H1 (cell line): ENCODE results near the gene CA5A. TPM values are rescaled to one million over a fixed set of nuclear protein-coding genes. Genes with fewer than 3 reads are reported as not detected.
A peak's percentile ranks its signal among the peaks of the same experiment; 100 is the strongest.

Source experiments
- CTCF ChIA-PET: fragments of 300-600 bp; sonication (Branson Sonifier 250); formaldehyde crosslinking; loops from one replicate; lab custom pipeline; 2021; ENCODE audit not compliant: partially characterized antibody; lab: Charles Lee
- POLR2A ChIA-PET: fragments of 300-600 bp; sonication (Branson Sonifier 250); formaldehyde crosslinking; loops from one replicate; lab custom pipeline; 2021; ENCODE audit warnings: inconsistent platforms; ENCODE audit not compliant: partially characterized antibody; lab: Charles Lee
- DNase-seq, 2 experiments: peaks; one replicate each; pipeline versions ENCODE4 v3.0.0 to v3.0.0-alpha.2; 2010 to 2022; ENCODE audit warnings: low spot score in 2 of 2, low read depth in 1 of 2, mixed read lengths in 1 of 2
- FAIRE-seq: peaks from 2 replicates; lab custom pipeline; 2011; peaks lifted over from hg19 to GRCh38; lab: Jason Lieb, UNC
- H2AFZ ChIP-seq: 2 replicates; pipeline ENCODE4 v1.8.1; 2012; ENCODE audit warnings: low read length, inconsistent platforms
- H2AK5ac ChIP-seq: 2 replicates; pipeline ENCODE4 v1.6.1; 2013; ENCODE audit warnings: low read depth, low read length
- H2BK120ac ChIP-seq: replicated peaks from 2 replicates; pipeline ENCODE3; 2013; ENCODE audit warnings: low read depth, low read length, inconsistent platforms
- H2BK12ac ChIP-seq: 2 replicates; pipeline ENCODE4 v1.6.1; 2013; ENCODE audit warnings: low read depth, low read length
- H2BK15ac ChIP-seq: 2 replicates; pipeline ENCODE4 v1.6.1; 2013; ENCODE audit warnings: low read length
- H2BK20ac ChIP-seq: 2 replicates; pipeline ENCODE4 v1.6.1; 2013; ENCODE audit warnings: low read length
- H2BK5ac ChIP-seq: 2 replicates; pipeline ENCODE4 v1.6.1; 2013; ENCODE audit warnings: low read depth, low read length
- H3K14ac ChIP-seq: 2 replicates; pipeline ENCODE4 v1.6.1; 2013; ENCODE audit warnings: inconsistent platforms; ENCODE audit not compliant: insufficient read length
- H3K18ac ChIP-seq: 2 replicates; pipeline ENCODE4 v1.6.1; 2013; ENCODE audit warnings: low read length; ENCODE audit errors: extremely low read depth
- H3K23ac ChIP-seq: 2 replicates; pipeline ENCODE4 v1.6.1; 2013; ENCODE audit warnings: inconsistent platforms; ENCODE audit not compliant: insufficient read length
- H3K23me2 ChIP-seq: 2 replicates; pipeline ENCODE4 v1.6.1; 2013; ENCODE audit warnings: low read depth, low read length
- H3K27ac ChIP-seq: 2 replicates; pipeline ENCODE4 v1.6.1; 2011; ENCODE audit warnings: low read depth, low read length, inconsistent platforms
- H3K27me3 ChIP-seq, 4 experiments: replicated peaks in 1 of 4; 1 replicate in 1 of 4; 2 replicates in 3 of 4; pipeline versions ENCODE4 v1.6.1 to v1.8.1; 2011 to 2013; ENCODE audit warnings: low read length in 3 of 4, mild to moderate bottlenecking in 3 of 4, inconsistent platforms in 2 of 4, mixed read lengths in 2 of 4, moderate library complexity in 1 of 4; ENCODE audit not compliant: control insufficient read depth in 3 of 4, insufficient read depth in 3 of 4; ENCODE audit errors: extremely low read depth in 1 of 4
- H3K36me3 ChIP-seq, 4 experiments: 2 replicates each; pipeline versions ENCODE4 v1.6.1 to v1.8.1; 2011 to 2013; ENCODE audit warnings: mild to moderate bottlenecking in 4 of 4, low read length in 3 of 4, moderate library complexity in 2 of 4, control low read depth in 1 of 4, inconsistent platforms in 1 of 4; ENCODE audit not compliant: insufficient read depth in 4 of 4, control insufficient read depth in 2 of 4
- H3K4ac ChIP-seq: replicated peaks from 2 replicates; pipeline ENCODE3; 2013; ENCODE audit warnings: low read length, low read depth, mixed read lengths, inconsistent platforms; ENCODE audit not compliant: insufficient read length
- H3K4me1 ChIP-seq, 4 experiments: replicated peaks in 1 of 4; 1 replicate in 1 of 4; 2 replicates in 3 of 4; pipeline versions ENCODE4 v1.6.1 to v1.8.1; 2011 to 2013; ENCODE audit warnings: low read length in 3 of 4, inconsistent platforms in 2 of 4, mixed read lengths in 1 of 4; ENCODE audit not compliant: insufficient read depth in 4 of 4, control insufficient read depth in 3 of 4
- H3K4me2 ChIP-seq, 2 experiments: 2 replicates each; pipeline versions ENCODE4 v1.6.1 to v1.8.1; 2011 to 2013; ENCODE audit warnings: low read depth in 2 of 2, low read length in 2 of 2, control low read depth in 1 of 2, inconsistent platforms in 1 of 2, mild to moderate bottlenecking in 1 of 2; ENCODE audit not compliant: insufficient read depth in 1 of 2
- H3K4me3 ChIP-seq, 4 experiments: fragments of 200-600, 300-600 bp in 1 of 4; sonication (generic), shearing (Covaris generic), sonication (Bioruptor Twin) in 1 of 4; 2 replicates each; pipeline versions ENCODE4 v1.5.1 to v1.8.1; 2011 to 2016; ENCODE audit warnings: low read length in 4 of 4, low read depth in 3 of 4, control low read depth in 2 of 4, inconsistent platforms in 2 of 4, mild to moderate bottlenecking in 2 of 4, mixed read lengths in 1 of 4, moderate library complexity in 1 of 4; ENCODE audit not compliant: insufficient read depth in 2 of 4; ENCODE audit errors: extremely low read depth in 1 of 4
- H3K56ac ChIP-seq: replicated peaks from 2 replicates; pipeline ENCODE3; 2013; ENCODE audit warnings: low read depth, mild to moderate bottlenecking, mixed read lengths, low read length, inconsistent platforms; ENCODE audit not compliant: insufficient read length
- H3K79me1 ChIP-seq: 2 replicates; pipeline ENCODE4 v1.6.1; 2013; ENCODE audit warnings: low read depth, low read length, control low read depth
- H3K79me2 ChIP-seq, 2 experiments: 2 replicates each; pipeline versions ENCODE4 v1.6.1 to v1.8.1; 2012 to 2013; ENCODE audit warnings: low read length in 2 of 2, mild to moderate bottlenecking in 2 of 2, inconsistent platforms in 1 of 2; ENCODE audit not compliant: insufficient read depth in 2 of 2, control insufficient read depth in 1 of 2
- H3K9ac ChIP-seq, 4 experiments: replicated peaks in 1 of 4; 1 replicate in 1 of 4; 2 replicates in 3 of 4; pipeline versions ENCODE4 v1.6.1 to v1.8.1; 2011 to 2013; ENCODE audit warnings: low read depth in 3 of 4, low read length in 3 of 4, control low read depth in 2 of 4, mild to moderate bottlenecking in 2 of 4, moderate library complexity in 2 of 4, inconsistent platforms in 1 of 4; ENCODE audit errors: extremely low read depth in 1 of 4
- H3K9me3 ChIP-seq, 2 experiments: 2 replicates each; pipeline versions ENCODE4 v1.6.1 to v1.8.1; 2012 to 2013; ENCODE audit warnings: mild to moderate bottlenecking in 2 of 2, moderate library complexity in 2 of 2, control low read depth in 1 of 2, inconsistent platforms in 1 of 2, low read depth in 1 of 2, low read length in 1 of 2, mixed read lengths in 1 of 2; ENCODE audit not compliant: insufficient read depth in 2 of 2
- H4K20me1 ChIP-seq, 2 experiments: replicated peaks in 1 of 2; 2 replicates each; pipeline versions ENCODE3 to v1.8.1; 2011 to 2013; ENCODE audit warnings: inconsistent platforms in 2 of 2, low read length in 2 of 2, mild to moderate bottlenecking in 1 of 2; ENCODE audit not compliant: insufficient read depth in 2 of 2, control insufficient read depth in 1 of 2
- H4K5ac ChIP-seq: 2 replicates; pipeline ENCODE4 v1.6.1; 2013; ENCODE audit warnings: low read length, low read depth, mixed read lengths, inconsistent platforms; ENCODE audit not compliant: insufficient read length
- H4K8ac ChIP-seq: 2 replicates; pipeline ENCODE4 v1.8.0; 2013; ENCODE audit warnings: mild to moderate bottlenecking, moderate library complexity, low read length, inconsistent platforms; ENCODE audit not compliant: insufficient read depth; ENCODE audit errors: extremely low read depth
- H4K91ac ChIP-seq: replicated peaks from 2 replicates; pipeline ENCODE3; 2013; ENCODE audit warnings: low read length, mixed read lengths, inconsistent platforms; ENCODE audit not compliant: insufficient read length
- CBX8 ChIP-seq: fragments of 300-800, 300-1000 bp; sonication (generic); IDR thresholded peaks from 2 replicates; pipeline ENCODE4 v1.7.1; 2016; ENCODE audit warnings: low read depth, low read length, borderline replicate concordance
- CEBPB ChIP-seq: IDR thresholded peaks from 2 replicates; pipeline ENCODE4 v1.6.1; 2012; ENCODE audit warnings: low read depth, low read length
- CREB1 ChIP-seq: IDR thresholded peaks from 2 replicates; pipeline ENCODE4 v1.6.1; 2012; ENCODE audit warnings: inconsistent platforms
- EZH2 ChIP-seq: fragments of 200-600 bp; sonication (generic); IDR thresholded peaks from 2 replicates; pipeline ENCODE4 v1.7.1; 2012; ENCODE audit warnings: low read depth, mild to moderate bottlenecking, moderate library complexity, low read length, inconsistent platforms; ENCODE audit not compliant: severe bottlenecking
- JUND ChIP-seq: IDR thresholded peaks from 2 replicates; pipeline ENCODE4 v1.6.1; 2011; ENCODE audit warnings: mild to moderate bottlenecking, improper control_type of control experiment, low read length
- POLR2A ChIP-seq, 2 experiments: IDR thresholded peaks; 1 replicate in 1 of 2; 2 replicates in 1 of 2; pipeline ENCODE4 v1.6.1; 2011; ENCODE audit warnings: low read depth in 2 of 2, low read length in 2 of 2, mild to moderate bottlenecking in 2 of 2; ENCODE audit errors: control extremely low read depth in 1 of 2
- SAP30 ChIP-seq: fragments of 300-600 bp; sonication (generic); IDR thresholded peaks from 2 replicates; pipeline ENCODE4 v1.7.1; 2012; ENCODE audit warnings: low read length, moderate library complexity, mild to moderate bottlenecking, inconsistent platforms; ENCODE audit not compliant: insufficient read depth, insufficient replicate concordance
- SP2 ChIP-seq: IDR thresholded peaks from 2 replicates; pipeline ENCODE4 v1.6.1; 2012; ENCODE audit warnings: mild to moderate bottlenecking, low read length, inconsistent platforms
- TCF12 ChIP-seq: IDR thresholded peaks from 2 replicates; pipeline ENCODE4 v1.6.1; 2011; ENCODE audit warnings: low read depth, mild to moderate bottlenecking, low read length
- YY1 ChIP-seq: IDR thresholded peaks from 2 replicates; pipeline ENCODE4 v1.6.1; 2011; ENCODE audit warnings: low read depth, mild to moderate bottlenecking, low read length
- ZNF274 ChIP-seq: IDR thresholded peaks from 2 replicates; pipeline ENCODE4 v1.7.0; 2012; ENCODE audit warnings: low read length, borderline replicate concordance; ENCODE audit errors: extremely low read depth
- WGBS, 2 experiments: shearing (Covaris generic) in 1 of 2; methylation state at CpG; one replicate each; pipeline versions ENCODE4 v1.1.6 to v1.1.7; 2013 to 2015; ENCODE audit warnings: low lambda C conversion rate in 2 of 2, mixed read lengths in 2 of 2, inconsistent platforms in 1 of 2, low coverage in 1 of 2, missing lambda C conversion rate in 1 of 2; ENCODE audit not compliant: insufficient replicate concordance in 2 of 2, insufficient coverage in 1 of 2, insufficient read length in 1 of 2; ENCODE audit errors: extremely low coverage in 1 of 2, missing lambda C conversion rate in 1 of 2; 5-methylcytosine and 5-hydroxymethylcytosine counted together
- polyA plus RNA-seq, 7 experiments: library from polyadenylated mRNA; depleted of rRNA in 3 of 7; stranded (reverse) in 5 of 7; unstranded in 2 of 7; fragments of >200 nt in 5 of 7; fragments of 200-250 nt in 2 of 7; gene quantifications; 1 replicate in 5 of 7; 2 replicates in 1 of 7; 4 replicates in 1 of 7; pipeline versions ENCODE4 v1.2.1 to v1.2.3, GENCODE V29; 2011 to 2013; ENCODE audit warnings: missing spikeins in 2 of 7, mixed read lengths in 2 of 7
- total RNA-seq: library from RNA; stranded (reverse); fragmentation: NEBNext Ultra II Directional; extraction: Animal tissue kit (Norgen Biotek cat#: 25700); gene quantifications from 2 replicates; pipeline ENCODE4 v1.2.1, GENCODE V29; 2021
- TF ChIP-seq, protein P1 (sequence below): IDR thresholded peaks from 2 replicates; pipeline ENCODE4 v1.6.1; 2012; ENCODE audit warnings: low read length, inconsistent platforms
- TF ChIP-seq, protein P2 (sequence below): IDR thresholded peaks from 2 replicates; pipeline ENCODE4 v1.6.1; 2011; ENCODE audit warnings: low read depth, mild to moderate bottlenecking, low read length; ENCODE audit not compliant: insufficient read depth

The CA5A gene
- total and polyA plus RNA-seq, 2 of the 8 experiments (the other 6 are each of a cell fraction or from before 2014, with no cell fraction given) = not detected

DNA sequence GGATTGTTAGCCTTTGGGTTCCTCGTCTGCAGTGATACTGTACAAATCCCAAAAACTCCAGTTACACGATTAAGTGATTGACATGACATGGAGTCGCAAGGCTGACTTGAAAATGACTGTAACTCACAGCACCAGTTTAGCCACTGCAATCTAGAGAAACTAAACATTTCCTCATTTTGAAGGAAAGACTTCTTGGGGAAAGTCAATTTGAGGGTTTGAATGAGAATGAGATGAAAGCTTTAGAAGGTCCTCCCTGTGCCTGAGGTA lies 19.7 kb upstream of the CA5A start:
- no peak overlapping the region for H3K4me2 ChIP-seq
- WGBS, 2 experiments = 83% methylated on average over 3 of the region's 3 CpGs; no CpG with 5 or more reads in 1 of the 2 experiments
- TF ChIP-seq POLR2A (IDR thresholded peaks at IDR 0.05; ENCODE audit: control extremely low read depth in 1 of 2, low read depth in 2 of 2, low read length in 2 of 2) (no peak), ZNF274 (no peak), EZH2 (no peak), YY1 (no peak), JUND (no peak), SP2 (no peak), TCF12 (no peak), CREB1 (no peak), CBX8 (no peak), CEBPB (no peak), SAP30 (no peak)
- TF ChIP-seq, protein P1, sequence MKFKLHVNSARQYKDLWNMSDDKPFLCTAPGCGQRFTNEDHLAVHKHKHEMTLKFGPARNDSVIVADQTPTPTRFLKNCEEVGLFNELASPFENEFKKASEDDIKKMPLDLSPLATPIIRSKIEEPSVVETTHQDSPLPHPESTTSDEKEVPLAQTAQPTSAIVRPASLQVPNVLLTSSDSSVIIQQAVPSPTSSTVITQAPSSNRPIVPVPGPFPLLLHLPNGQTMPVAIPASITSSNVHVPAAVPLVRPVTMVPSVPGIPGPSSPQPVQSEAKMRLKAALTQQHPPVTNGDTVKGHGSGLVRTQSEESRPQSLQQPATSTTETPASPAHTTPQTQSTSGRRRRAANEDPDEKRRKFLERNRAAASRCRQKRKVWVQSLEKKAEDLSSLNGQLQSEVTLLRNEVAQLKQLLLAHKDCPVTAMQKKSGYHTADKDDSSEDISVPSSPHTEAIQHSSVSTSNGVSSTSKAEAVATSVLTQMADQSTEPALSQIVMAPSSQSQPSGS = no peak
- TF ChIP-seq, protein P2, sequence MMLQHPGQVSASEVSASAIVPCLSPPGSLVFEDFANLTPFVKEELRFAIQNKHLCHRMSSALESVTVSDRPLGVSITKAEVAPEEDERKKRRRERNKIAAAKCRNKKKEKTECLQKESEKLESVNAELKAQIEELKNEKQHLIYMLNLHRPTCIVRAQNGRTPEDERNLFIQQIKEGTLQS = no peak

More for the DNA sequence above, 19.7 kb upstream of the CA5A start:
- Histone ChIP-seq H3K9me3 (no peaks in the 10 kb centered on the region), H3K56ac (no peak overlapping the region), H4K8ac (no peak overlapping the region), H2BK15ac (no peak overlapping the region), H2BK20ac (no peak overlapping the region), H3K9ac (peak overlapping the region in 1 of 4 experiments; percentile 35; a peak in 1 of 7 replicates), H3K23me2 (peaks cover 9% of the 10 kb centered on the region), H2AFZ (no peak overlapping the region), H3K27ac (no peak overlapping the region), H3K14ac (no peak overlapping the region), H3K79me1 (peaks cover 31% of the 10 kb centered on the region), H4K5ac (no peak overlapping the region), H3K4me3 (no peak overlapping the region), H3K27me3 (no peaks in the 10 kb centered on the region), H3K4ac (no peak overlapping the region), H2BK5ac (no peak overlapping the region), H4K91ac (no peak overlapping the region), H2BK120ac (no peak overlapping the region), H3K18ac (no peak overlapping the region), H3K23ac (no peak overlapping the region), H3K36me3 (peaks cover 0 to 11% (median 2%) of the 10 kb centered on the region in 4 experiments; a peak in 4 of 8 replicates), H2BK12ac (no peak overlapping the region), H4K20me1 (peaks cover 4 to 21% of the 10 kb centered on the region in 2 experiments), H2AK5ac (no peak overlapping the region), H3K79me2 (peaks cover 11 to 94% of the 10 kb centered on the region in 2 experiments), H3K4me1 (peaks cover 0 to 5% (median 2%) of the 10 kb centered on the region in 4 experiments; a peak in 3 of 7 replicates)
- ChIA-PET POLR2A (interaction anchor here (1.4 kb wide), 1 partner anchor 11 kb away, joined by 5 read pairs; no protein-coding TSS in a partner anchor), CTCF (interaction anchor here (0.6 to 2.1 kb wide), 11 partner anchors 13 to 190 kb away, joined by 3 to 10 read pairs (median 3); no protein-coding TSS in a partner anchor)
- FAIRE-seq = no peak
- DNase-seq = no peak
